ENCODE data around the gene HCCS. TPM values are rescaled to one million over a fixed set of nuclear protein-coding genes. Genes with fewer than 3 reads are reported as not detected.

HCCS gene
- polyA plus RNA-seq, 1 experiment, result 32.3 TPM

DNA sequence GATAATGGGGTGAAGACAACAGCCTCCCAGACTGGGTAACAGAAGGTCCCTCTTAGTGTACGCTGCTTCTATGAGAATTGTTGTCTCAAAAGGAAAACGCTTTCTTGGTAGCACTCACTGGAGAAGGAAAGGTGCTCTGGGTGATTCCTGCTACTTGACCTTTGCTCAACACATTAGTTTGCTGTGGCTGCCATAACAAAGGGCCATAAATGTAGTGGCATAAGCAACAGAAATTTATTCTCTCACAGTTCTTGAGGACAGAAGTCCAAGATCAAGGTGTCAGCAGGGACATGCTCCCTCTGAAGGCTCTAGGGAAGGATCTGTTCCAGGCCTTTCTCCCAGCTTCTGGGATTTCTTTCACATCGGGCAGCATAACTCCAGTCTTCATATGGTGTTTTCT lies 19.0 kb downstream of the HCCS start:
- Histone ChIP-seq H3K9me3 (ENCODE audit: control insufficient read depth, insufficient read depth, low read length) (no peaks in the 10 kb centered on the region), H3K27ac (ENCODE audit: low read depth, low read length) (no peak overlapping the region), H3K4me3 (ENCODE audit: low read depth, low read length) (no peak overlapping the region), H3K27me3 (ENCODE audit: control insufficient read depth, insufficient read depth, low read length) (no peaks in the 10 kb centered on the region)
- DNase-seq (ENCODE audit: low read depth, low spot score), result no peak
- TF ChIP-seq, protein P1, sequence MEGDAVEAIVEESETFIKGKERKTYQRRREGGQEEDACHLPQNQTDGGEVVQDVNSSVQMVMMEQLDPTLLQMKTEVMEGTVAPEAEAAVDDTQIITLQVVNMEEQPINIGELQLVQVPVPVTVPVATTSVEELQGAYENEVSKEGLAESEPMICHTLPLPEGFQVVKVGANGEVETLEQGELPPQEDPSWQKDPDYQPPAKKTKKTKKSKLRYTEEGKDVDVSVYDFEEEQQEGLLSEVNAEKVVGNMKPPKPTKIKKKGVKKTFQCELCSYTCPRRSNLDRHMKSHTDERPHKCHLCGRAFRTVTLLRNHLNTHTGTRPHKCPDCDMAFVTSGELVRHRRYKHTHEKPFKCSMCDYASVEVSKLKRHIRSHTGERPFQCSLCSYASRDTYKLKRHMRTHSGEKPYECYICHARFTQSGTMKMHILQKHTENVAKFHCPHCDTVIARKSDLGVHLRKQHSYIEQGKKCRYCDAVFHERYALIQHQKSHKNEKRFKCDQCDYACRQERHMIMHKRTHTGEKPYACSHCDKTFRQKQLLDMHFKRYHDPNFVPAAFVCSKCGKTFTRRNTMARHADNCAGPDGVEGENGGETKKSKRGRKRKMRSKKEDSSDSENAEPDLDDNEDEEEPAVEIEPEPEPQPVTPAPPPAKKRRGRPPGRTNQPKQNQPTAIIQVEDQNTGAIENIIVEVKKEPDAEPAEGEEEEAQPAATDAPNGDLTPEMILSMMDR (IDR thresholded peaks at IDR 0.05; ENCODE audit: low read depth, low read length), result no peak
- ChIA-PET CTCF (interaction anchor here (0.8 to 1.3 kb wide), 2 partner anchors 8 to 408 kb away, joined by 3 read pairs; no protein-coding TSS in a partner anchor), POLR2A (no interaction called here)

DNA sequence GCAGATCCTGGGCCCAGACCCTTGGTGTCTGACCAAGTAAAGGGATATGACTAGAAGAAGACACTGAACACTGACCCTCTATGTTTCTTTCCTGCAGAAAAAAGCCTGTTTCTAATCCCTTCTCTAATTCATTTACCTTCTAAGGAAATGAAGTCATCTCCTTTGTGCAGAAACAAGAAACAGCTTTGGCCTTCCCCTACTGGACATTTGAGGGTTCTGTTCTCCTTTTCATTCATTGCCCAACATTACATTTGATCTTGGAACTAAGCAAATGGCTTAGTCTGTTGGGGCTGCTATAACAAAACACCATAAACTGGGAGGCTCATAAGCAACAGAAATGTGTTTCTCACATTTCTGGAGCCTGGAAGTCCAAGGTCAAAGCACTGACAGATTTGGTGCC lies 20.0 kb downstream of the HCCS start:
- Histone ChIP-seq H3K27me3 (ENCODE audit: control insufficient read depth, insufficient read depth, low read length) (no peaks in the 10 kb centered on the region), H3K27ac (ENCODE audit: low read depth, low read length) (no peak overlapping the region), H3K4me3 (ENCODE audit: low read depth, low read length) (no peak overlapping the region), H3K9me3 (ENCODE audit: control insufficient read depth, insufficient read depth, low read length) (no peaks in the 10 kb centered on the region)
- CTCF ChIA-PET, result no interaction called here
- DNase-seq (ENCODE audit: low read depth, low spot score), result no peak
- POLR2A ChIA-PET, result no interaction called here
- TF ChIP-seq, protein P1 (IDR thresholded peaks at IDR 0.05; ENCODE audit: low read depth, low read length), result 0 out of 2 replicates have a peak, but pooled peaks have one; percentile 12

DNA sequence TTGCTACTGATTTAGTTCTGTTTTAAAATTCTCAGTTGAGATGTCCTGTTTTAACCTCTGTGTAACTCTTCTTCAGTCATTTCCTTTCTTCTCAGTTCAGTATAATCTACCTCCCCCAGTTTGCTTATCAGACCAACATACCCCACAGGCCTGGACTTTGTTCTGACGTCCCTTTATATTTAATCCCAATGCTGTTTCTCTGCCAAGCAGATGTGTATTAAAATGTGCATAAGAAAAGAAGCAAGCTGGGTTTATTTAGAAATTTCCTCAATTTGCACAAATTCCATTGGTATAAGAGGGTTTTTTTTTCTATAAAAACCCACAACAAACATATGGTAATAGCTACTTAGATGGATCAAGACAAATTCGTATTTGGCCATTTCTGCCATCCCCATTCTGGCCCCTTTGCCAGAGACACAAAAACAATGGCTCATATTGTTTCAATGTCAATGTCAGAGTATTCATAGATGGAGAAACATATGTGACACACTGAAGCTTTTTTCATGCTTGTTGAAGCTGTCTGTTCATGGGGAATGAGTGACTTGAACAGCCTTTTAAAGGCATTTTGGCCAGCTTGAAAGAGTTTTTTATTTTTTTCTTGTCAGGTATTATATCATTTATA lies 24.5 kb downstream of the HCCS start:
- Histone ChIP-seq H3K27me3 (ENCODE audit: control insufficient read depth, insufficient read depth, low read length) (no peaks in the 10 kb centered on the region), H3K4me3 (ENCODE audit: low read depth, low read length) (no peak overlapping the region), H3K27ac (ENCODE audit: low read depth, low read length) (no peak overlapping the region), H3K9me3 (ENCODE audit: control insufficient read depth, insufficient read depth, low read length) (no peaks in the 10 kb centered on the region)
- ChIA-PET CTCF (interaction anchor here (0.6 to 4.9 kb wide), 3 partner anchors 12 to 946 kb away, joined by 3 to 65 read pairs (median 6); no protein-coding TSS in a partner anchor), POLR2A (no interaction called here)
- TF ChIP-seq, protein P1 (IDR thresholded peaks at IDR 0.05; ENCODE audit: low read depth, low read length), result no peak
- DNase-seq (ENCODE audit: low read depth, low spot score), result no peak

DNA sequence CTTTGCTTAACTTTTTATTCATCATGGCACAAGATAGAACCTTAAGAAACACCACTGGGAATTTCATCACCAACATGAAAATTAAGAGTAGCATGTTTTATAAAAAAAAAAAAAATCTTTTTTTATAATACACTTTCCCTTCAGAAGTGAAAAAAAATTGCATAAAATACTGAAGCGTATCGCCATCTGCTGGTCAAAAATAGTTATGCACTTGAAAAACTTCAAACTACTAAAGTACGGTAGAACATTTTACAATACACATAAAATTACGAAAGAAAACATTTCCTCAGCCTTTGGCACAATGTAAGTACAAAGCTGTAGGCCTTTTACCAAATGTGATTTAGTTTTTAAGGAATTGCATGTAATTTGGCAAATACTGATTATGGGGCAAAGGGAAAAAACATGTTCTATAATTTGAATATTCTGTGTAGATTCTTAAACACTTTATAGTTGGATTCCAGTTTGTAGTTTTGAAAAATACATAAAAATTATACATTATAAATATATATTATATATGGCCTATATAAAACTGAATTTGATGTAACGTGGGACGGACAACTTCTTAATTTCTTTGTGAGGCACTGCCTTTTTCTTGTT lies 26.5 kb downstream of the HCCS start:
- DNase-seq (ENCODE audit: low read depth, low spot score), result peak; percentile 6
- H3K27me3 ChIP-seq (ENCODE audit: control insufficient read depth, insufficient read depth, low read length), result no peaks in the 10 kb centered on the region
- TF ChIP-seq, protein P1 (IDR thresholded peaks at IDR 0.05; ENCODE audit: low read depth, low read length), result peak; percentile 53
- H3K27ac ChIP-seq (ENCODE audit: low read depth, low read length), result no peak overlapping the region
- no peaks in the 10 kb centered on the region for H3K9me3 ChIP-seq (ENCODE audit: control insufficient read depth, insufficient read depth, low read length)
- H3K4me3 ChIP-seq (ENCODE audit: low read depth, low read length), result no peak overlapping the region
- ChIA-PET CTCF (interaction anchor here (0.6 to 4.9 kb wide), 13 partner anchors 8 to 950 kb away, joined by 3 to 65 read pairs (median 4); no protein-coding TSS in a partner anchor), POLR2A (no interaction called here)
